Activated T-helper 1 cell treated with Interleukin-2 at 50 U/mL for 16 hours (primary cell): Measurements from ENCODE around the gene SLC22A14.
"Not testable (repeated sequence)": the region's sequence is repeated elsewhere in the genome, so short reads cannot be mapped to it uniquely, and the experiment has no call there.

Experiments
- DNase-seq: peaks from one replicate; pipeline ENCODE4 v3.0.0-alpha.2; 2020; ENCODE audit warnings: low read depth

SLC22A14 gene, protein sequence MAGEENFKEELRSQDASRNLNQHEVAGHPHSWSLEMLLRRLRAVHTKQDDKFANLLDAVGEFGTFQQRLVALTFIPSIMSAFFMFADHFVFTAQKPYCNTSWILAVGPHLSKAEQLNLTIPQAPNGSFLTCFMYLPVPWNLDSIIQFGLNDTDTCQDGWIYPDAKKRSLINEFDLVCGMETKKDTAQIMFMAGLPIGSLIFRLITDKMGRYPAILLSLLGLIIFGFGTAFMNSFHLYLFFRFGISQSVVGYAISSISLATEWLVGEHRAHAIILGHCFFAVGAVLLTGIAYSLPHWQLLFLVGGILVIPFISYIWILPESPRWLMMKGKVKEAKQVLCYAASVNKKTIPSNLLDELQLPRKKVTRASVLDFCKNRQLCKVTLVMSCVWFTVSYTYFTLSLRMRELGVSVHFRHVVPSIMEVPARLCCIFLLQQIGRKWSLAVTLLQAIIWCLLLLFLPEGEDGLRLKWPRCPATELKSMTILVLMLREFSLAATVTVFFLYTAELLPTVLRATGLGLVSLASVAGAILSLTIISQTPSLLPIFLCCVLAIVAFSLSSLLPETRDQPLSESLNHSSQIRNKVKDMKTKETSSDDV

DNA sequence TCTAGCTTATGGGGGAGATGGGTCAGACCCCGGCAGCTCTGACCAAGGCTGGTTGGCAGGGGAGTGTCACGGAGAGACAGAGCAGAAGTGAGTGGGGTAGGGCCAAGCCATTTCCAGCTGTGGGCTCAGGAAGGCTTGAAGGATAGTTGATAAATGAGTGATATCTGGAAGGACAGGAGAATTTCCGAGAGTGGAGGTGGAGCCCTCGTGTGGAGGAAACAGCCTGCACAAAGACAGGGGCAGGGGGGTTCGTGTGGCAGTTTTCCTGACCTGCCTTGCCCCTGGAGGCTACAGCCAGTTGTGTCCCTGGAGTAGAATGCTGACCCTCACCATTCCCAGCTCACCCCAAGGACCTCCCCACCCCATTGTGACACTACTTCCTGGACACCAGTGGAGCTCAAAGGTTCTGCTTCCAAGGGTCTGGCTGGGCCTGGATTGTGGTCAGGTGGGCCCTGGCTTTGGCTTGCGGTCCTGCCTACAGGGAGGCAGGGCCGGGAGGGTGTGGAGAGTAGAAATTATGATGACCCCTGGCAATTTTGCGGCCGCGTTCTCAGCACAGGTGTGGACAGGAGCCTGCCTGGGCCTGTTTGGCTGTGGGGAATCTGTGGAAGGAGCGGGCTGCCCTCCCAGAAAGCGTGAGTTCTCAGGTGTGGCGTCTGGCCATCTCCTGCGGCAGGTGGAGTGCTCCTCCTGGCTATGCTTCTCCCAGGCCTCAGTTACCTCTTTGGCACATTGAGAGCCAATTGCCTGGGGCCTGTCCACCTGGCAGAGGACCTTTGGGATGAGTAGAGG is at the start of gene SLC22A14:
Gene SLC22A14 (plus strand): TSS at position 400 of the 792 bp plus-strand sequence. CDS start 23,733 bp downstream, outside the sequence.
- no peak for DNase-seq

DNA sequence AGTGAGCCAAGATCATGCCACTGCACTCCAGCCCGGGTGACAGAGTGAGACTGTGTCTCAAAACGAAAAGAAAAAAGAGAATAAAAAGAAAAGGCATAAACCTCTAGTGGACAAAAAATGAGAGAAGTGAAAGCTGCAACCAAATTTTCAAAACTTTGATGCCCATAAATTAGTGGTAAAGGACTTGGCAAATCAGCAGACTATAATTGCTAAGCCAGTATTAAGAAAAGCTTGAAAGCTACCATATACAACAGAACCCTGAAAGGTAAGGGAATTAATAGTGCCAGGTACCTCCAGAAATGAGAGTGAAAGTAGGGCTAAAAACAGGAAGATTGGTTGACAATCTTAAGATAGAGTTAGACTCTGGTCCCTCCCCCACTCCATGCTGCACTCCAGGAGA is 49.4 kb upstream of the SLC22A14 start:
- no peak for DNase-seq

DNA sequence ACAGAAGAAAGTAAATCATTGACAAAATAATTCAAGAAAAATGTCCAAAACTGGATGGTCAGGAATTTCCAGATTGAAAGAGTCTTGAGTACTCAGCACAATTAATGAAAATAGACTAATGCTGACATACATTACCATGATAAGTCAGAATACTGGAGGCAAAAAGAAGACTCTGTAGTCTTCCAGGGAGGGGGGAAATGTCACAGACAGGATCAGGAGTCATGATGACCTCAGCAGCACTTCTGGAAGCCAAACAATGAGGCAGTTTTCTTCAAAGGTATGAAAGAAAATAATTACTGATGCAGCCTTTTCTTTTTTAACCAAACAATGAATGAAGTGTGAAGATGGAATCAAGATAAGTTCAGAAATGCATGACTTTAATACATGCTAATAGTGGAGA is 46.6 kb upstream of the SLC22A14 start:
- no peak for DNase-seq

DNA sequence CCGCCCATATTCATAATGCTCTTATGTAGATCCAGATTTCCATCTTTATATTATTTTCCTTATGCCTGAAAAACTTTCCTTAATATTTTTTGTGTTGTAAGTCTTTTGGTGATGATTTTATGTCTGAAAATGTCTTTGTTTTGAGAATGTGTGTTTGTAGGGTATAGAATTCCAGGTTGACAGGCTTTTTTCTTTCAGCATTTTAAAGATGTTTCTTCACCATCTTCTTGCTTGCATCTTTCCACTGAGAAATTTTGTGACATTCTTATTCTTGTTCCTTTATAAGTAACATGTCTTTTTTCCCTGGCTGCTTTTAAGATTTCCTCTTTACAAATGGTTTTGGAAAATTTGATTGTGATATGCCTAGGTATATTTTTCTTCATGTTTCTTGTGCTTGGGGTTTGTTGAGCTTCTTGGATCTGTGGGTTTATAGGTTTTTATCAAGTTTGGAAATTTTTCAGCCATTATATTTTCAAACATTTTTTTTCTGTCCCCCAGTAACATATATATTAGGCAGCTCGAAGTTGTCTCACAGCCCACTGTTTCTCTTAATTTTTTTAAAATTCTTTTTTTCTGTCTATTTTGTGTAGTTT is 43.6 kb upstream of the SLC22A14 start:
- DNase-seq = no peak

DNA sequence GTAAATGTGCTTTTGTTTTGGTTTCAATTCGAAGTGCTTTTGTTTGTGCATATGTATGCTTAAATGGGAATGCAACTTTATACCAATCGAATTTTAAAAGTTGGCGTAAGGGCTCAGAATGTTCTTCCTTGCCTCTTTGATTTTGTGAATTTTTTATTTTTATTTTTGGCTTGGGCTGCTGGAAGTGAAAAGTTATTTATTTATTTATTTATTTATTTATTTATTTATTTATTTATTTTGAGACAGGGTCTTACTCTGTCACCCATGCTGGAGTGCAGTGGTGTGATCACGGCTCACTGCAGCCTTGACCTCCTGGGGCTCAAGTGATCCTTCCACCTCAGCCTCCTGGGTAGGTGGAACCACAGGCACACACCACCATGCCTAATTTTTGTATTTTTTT is 39.3 kb upstream of the SLC22A14 start:
- not testable (repeated sequence) for DNase-seq

DNA sequence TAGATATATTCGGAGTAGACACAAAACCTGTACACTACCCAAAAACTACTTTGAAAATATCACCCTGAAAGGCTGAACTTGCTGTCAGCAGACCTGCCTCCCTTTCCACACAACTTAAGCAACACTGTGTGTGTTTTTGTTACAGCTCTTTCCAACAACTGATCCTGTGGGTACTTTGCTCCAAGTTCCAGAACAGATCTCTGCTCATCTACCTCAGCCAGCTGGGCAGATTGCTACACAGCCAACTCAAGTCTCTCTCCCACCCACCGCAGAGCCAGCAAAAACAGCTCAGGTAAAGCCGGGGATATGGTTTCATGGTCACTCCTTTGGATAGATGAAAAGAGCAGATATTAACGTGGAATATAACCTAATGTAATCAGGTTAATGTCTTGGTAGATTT is 36.2 kb upstream of the SLC22A14 start:
- DNase-seq = no peak

DNA sequence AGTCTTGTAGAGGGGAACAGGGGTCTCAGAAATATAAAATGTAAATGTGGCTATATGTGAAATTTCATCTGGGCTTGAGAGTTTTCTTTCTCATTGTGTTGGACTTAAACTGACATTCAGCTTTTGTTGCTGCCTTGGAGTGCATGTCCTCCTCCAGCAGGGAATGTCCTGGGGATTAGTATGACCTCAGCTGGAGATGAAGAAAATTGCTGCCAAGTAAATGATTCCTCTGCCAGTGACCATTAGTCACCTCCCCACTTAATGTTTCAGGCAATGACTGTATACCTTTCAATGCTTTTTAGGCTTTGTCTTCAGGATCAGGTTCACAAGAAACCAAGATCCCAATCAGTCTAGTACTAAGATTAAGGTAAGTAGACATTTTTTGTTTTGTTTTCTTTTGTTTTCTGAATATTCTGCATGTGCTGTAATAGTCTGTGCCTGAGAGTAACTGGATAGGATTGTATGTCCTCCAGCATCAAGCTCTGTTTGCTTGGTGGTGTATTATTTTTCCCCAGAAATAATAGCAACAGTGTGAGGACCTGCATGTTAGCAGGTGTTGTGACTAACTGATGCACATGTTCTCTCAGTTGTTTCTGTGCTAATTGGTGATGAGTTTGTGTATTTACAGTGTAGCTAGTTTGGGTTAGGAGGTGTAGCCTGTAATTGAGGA is 34.6 kb upstream of the SLC22A14 start:
- no peak for DNase-seq

DNA sequence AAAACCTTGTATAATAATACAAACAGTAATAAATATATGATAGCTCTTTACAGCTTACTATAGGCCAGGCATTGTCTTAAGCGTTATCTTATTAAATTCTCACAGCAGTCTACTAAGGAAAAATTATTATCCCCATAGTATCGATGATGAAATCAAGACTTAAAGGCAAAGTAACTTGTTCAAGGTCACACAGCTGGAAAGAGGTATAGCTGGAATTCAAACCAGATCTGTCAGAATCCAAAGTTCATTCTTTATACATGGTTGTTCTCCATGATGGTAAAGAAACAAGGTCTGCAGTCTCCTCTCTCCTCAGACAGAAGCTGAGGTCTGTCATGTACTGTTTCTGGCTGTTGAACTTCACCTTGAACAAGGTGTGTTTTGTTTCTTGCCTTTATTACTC is 31.9 kb upstream of the SLC22A14 start:
- no peak for DNase-seq

DNA sequence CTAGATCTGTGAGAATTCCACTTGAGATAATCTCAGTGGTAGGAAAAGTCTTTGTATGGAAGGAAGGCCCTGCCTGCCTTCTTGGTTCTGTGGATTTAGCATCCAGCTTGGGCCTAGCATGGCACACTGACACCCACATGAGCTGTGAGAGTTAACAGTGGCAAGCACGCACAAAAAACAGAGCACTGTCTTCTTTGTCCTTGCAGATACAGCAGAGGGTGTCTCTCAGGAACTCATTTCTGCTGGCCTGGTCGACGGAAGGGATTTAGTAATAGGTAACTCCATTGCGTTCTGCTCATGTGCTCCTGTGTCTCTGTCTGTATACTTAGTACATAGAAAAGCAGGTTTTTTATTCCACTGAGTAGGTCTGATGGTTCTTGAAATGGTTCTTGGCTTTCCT is 30.9 kb upstream of the SLC22A14 start:
- no peak for DNase-seq

DNA sequence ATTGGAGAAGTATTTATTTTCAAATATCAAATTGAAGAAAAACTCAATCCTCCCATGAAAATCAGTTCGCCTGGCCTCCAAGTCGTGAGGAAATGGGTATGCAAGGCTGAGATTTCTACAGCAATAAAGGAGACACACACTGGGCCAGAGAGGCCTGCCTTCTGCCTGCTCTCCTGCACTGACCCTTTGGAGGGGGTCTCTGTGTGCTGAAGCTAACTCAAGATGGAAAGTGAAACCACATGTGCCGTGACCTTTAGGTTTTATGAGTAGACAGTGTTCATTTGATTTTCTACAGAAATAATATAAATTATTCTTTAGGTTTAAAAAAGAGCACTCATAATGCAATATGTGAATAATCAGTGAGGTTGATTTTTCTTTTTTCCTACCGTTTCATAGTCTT is 28.4 kb upstream of the SLC22A14 start:
- no peak for DNase-seq

DNA sequence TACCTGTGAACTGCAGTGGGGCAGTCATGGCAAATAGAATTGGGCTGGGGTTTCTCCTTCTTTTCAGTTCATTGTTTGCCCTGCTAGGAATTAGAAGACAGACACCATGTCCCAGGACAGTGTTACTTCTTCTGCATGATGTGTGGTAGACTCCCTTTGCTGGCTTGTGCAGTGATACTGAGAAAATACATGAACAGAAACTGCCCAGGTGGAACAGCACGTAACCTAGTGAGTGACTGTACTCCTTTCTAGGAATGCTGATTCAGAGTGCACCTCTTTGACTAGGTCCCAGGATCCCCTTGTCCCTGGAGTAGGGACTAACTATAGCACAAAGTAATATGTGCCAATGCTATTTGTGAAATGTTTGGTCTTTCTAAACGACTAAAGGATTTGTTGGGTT is 27.2 kb upstream of the SLC22A14 start:
- no peak for DNase-seq

DNA sequence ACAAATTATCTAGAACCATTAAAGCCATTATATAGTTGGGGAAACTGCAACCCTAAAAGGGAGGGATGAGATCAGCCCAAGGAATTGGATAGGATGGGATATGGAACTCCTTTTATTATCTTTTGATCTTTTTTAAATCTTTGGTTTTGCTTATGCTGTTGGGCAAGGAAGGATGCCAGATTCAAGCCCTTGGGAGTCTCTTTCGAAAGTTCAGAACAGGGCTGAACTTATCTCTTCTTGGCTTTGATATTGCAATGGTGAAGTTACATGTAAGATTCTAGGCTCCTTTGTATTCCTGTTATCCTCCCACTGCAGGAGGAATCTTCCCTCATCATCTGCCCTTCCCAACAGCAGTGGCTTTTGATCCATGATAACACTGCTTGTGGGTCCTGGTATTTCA is 26.5 kb upstream of the SLC22A14 start:
- no peak for DNase-seq

DNA sequence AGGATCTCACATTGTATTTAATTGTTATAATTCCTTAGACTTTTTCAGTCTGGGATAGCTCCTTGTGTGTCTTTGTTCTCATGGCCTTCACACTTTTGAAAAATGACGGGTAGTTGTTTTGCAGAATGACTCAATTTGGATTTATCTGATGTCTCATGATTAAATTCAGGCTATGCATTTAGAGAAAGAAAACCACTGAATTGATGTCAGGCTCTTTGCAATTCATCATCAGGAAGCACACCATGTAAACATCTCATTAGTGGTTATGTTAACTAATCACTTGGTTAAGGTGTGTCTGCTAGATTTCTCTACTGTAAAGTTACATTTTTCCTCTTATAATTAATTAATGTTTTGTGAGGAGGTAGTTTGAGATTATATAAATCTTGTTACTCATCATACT is 24.5 kb upstream of the SLC22A14 start:
- no peak for DNase-seq

DNA sequence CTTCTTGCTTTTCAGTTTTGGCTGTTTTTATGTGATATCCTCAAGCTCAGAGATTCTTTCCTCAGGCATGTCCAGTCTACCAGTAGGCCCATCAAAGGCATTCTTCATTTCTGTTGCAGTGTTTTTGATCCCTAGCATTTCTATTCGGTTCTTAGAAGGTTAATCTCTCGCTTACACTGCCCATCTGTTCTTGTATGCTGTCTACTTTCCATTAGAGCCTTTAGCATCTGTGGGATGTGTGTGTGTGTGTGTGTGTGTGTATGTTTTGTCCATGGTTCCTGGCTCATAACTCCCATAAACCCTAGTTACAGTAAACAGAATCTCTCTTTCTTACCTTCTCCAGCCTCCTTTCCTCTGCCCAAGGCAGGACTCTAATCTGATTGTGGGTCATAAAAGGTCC is 21.6 kb upstream of the SLC22A14 start:
- DNase-seq = no peak

DNA sequence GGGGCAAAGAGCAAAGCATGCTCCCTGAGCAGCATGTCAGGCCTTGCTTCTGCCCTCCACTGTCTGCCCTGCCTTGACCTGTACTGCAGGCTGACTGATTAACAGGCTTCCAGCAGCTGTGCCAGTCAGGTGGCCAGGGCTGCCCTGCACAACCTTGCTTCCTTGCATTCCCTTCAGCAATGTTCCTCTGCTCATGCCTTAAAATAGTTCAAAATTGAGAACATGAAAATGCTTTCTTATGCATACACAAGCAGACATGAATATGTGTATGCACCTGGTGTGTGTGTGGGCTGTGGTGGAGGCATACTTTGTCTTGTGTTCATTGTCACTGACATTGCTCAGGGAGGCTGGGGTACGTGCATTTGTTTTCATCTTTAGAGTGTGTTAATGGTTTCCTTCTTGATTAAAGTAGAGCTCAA is 17.7 kb upstream of the SLC22A14 start:
- DNase-seq = no peak

DNA sequence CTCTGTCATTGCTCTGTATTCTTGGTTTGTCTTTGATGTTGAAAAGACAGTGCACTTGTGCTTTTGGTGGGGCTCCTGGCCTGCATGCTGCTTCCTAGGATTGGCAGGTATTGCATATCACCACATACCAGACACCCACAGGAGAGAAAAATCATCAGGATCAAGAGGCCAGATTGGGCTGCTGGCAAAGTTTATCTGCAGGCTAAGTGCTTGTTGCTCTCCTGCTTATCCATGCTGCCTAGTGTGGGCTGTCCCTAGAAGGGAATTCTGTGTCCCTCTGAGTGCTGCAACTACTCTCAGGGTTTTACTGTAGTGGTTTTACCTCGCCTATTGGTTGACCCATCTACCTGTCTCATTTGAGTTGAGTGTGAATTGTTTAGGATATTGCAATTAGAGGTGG is 17.3 kb upstream of the SLC22A14 start:
- no peak for DNase-seq

DNA sequence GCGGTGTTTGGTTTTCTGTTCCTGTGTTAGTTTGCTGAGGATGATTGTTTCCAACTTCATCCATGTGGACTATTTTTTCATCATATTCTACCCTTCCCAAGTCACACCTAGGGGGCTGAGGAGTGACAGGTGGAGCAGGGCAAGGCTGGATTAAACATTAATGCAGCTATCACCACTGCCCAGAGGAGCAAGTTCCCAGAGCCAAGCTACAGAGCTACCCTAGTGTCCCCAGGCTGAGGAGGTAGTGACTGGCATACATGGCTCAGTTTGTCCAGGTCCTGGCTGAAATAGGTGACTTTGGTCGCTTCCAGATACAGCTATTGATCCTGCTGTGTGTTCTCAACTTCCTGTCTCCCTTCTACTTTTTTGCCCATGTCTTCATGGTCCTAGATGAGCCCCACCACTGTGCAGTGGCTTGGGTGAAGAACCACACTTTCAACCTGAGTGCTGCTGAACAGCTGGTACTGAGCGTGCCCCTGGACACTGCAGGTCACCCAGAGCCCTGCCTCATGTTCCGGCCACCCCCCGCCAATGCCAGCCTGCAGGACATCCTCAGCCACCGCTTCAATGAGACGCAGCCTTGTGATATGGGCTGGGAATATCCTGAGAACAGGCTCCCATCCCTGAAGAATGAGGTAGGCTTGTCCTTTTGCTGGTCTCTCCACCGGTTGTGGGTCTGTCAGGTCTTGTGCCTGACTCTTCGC is 16.3 kb upstream of the SLC22A14 start, which contains the start of gene SLC22A13:
Gene SLC22A13 (plus strand): TSS at position 209 of the 704 bp plus-strand sequence. CDS start 49 bp downstream, at position 258.
- no peak for DNase-seq

DNA sequence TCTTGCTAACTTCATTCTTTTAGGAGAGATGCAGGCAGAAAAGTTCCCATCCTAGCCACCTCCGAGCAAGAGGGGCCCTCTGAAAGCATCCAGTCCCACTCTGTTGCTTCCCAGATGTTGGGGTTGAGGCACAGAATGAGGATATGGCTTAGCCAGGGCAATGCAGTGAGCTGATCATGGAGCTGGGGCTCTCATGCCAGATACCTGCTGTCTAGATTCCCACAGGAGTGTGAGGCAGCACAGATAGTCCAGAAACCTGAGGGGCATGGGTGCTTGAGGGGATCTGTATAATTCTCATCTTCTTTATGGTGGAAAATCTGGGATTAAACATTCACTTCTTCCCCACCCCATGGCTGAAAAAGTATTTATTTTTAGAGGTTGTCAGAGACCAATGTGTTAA is 15.3 kb upstream of the SLC22A14 start:
- no peak for DNase-seq

DNA sequence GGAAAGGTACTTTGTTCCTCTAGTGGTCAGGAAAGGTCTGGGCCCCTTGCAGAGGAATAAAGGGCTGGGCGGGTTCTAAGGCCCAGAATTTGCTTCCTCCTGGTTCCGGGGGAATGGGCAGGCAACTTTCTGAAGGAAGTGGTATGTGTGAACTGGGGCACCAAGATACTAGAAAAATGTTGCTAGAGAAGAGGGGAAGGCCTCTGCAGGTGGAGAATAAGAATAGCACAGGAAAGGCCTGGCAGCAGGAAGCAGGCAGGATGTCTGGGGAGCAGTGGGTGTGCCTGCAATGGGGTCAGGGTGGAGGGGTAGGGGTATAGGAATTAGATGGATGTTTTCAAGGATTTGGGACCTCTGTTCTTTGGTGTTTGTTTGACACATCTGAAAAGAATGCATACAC is 14.4 kb upstream of the SLC22A14 start:
- DNase-seq = no peak

DNA sequence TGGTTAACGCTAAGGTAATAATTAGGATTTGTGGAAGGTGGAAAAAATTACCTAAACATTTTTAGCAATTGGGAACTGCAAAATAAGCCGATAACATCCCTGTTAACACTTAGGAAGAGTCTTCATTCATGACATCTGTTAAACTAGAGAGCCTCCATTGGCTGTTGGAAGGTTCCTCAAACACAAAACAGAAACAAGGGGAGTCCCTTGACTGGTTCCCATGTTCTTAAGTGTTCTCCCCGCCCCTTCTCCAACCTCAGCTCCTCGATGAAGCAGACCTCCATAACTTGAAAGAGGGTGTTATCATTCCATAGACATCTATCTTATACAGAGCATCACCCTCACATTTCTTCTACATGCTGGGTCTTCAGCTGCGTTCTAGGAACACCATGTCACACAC is 14.0 kb upstream of the SLC22A14 start:
- no peak for DNase-seq

DNA sequence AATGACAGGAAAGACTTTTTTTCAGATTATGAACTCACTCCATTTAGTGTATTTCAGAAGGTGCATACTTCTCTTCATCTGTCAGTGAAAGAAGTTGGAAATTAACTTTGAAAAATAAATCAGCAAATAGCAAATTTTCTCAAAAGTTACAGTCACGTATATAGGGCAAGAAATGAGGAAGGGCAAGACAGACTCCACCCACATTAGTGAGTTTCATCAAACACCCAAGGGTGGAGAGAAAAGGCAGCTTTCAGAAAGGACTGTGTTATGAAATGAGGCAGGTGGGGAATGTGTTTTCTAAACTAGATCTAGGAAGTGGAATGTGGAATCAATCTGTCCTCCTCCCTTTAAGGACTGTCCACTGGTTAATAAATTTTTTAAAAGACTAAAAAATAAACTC is 13.6 kb upstream of the SLC22A14 start:
- DNase-seq = no peak
